ENCODE measurements around the gene SMURF1.

The SMURF1 gene

DNA sequence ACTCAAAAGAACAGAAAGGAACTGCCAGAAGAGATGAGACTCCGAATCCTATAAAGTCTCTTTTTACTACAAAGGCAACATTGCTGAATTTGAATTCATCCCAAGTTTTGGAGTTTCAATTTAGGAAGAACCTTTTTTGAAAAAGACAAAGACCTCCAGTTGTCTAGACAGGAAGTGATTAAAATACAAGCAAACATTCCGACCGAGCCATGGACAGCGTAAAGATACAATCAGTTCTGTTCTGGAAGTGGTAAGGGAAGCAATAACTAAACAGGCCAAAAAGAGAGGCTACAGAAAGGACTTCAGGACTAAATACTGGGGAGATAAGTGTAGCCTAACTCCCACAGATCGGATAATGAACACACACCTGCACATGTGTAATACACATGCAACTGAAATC is 101.0 kb downstream of the SMURF1 start:
- no peak for DNase-seq

- DNase-seq = no peak
Observed at GRCh38 chr7:99041526-99041925, 102.4 kb downstream of the SMURF1 start.

GRCh38 chr7:99040104-99040958 is 103.6 kb downstream of the SMURF1 start:
- DNase-seq = peak; percentile 25

DNA sequence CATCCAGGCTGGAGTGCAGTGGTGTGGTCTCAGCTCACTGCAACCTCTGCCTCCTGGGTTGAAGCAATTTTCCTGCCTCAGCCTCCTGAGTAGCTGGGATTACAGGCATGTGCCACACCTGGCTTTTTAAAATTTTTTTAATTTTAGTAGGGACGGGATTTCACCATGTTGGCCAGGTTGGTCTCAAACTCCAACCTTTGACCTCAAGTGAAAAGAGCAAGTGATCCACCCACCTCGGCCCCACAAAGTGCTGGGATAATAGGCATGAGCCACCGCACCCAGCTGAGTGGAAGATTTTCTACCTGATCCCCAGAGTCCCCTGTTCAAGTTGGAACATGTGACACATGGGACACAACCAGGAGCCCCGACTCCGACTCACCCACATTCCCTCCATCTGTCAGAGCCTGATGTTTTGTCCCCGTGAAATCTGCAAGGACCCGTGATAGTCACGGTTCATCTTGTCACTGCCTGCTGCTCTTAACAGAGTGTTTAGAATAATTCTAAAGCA is 104.5 kb downstream of the SMURF1 start:
- DNase-seq = no peak

GRCh38 chr7:99038086-99038855 is 105.6 kb downstream of the SMURF1 start:
- DNase-seq = no peak

DNA sequence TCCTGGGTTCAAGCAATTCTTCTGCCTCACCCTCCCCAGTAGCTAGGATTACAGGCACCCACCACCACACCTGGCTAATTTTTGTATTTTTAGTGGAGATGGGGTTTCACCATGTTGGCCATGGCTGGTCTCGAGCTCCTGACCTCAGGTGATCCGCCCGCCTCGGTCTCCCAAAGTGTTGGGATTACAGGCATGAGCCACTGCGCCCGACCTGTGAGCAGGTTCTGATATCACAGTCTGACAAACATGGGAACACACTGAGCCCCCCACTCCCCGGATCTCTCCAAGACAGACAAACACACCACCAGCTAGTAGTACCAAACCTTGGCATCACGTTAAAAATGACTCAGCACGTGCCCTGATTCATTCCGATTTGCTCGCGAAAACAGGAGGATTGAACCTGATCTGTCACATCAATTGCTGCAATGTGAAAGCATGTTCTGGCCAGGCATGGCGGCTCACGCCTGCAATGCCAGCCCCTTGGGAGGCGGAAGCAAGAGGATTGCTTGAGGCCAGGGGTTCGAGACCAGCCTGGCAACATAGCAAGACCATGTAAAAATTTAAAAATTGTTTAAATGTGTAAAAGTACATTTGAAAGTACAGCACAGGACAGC is 106.5 kb downstream of the SMURF1 start:
- no peak for DNase-seq

GRCh38 chr7:99036546-99037111 is 107.3 kb downstream of the SMURF1 start:
- DNase-seq = no peak

DNA sequence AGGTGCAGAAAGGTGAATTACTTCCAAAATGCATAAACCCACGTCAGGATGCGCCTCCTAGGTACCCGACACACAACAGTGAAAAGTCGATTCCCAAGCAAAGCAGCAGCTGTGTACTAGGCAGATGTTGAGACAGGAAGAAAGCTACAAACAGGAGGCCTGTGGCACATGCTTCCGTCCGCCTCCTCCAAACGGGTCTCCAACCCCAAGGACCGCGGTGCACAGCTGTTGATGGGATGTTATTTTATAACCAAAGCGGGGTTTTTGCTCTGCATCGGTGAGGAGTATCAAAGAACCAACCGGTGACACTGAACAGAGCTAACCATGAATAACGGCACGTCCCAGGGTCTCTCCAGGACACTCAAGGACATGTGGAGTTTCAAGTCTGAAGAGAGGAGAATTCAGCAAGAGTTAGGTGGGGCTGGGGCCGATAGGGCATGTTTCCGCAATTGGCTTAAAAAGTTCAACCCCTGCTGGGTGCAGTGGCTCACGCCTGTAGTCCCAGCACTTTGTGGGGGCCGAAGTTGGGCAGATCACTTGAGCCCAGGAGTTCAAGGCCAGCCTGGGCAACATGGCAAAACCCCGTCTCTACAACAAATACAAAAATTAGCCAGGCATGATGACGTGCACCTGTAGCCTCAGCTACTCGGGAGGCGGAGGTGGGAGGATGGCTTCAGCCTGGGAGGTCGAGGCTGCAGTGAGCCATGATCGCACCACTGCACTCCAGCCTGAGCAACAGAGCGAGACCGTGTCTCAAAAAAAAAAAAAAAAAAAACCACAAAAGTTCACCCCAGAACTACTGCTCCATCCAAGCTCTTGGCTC is 108.0 kb downstream of the SMURF1 start:
- DNase-seq = no peak

DNA sequence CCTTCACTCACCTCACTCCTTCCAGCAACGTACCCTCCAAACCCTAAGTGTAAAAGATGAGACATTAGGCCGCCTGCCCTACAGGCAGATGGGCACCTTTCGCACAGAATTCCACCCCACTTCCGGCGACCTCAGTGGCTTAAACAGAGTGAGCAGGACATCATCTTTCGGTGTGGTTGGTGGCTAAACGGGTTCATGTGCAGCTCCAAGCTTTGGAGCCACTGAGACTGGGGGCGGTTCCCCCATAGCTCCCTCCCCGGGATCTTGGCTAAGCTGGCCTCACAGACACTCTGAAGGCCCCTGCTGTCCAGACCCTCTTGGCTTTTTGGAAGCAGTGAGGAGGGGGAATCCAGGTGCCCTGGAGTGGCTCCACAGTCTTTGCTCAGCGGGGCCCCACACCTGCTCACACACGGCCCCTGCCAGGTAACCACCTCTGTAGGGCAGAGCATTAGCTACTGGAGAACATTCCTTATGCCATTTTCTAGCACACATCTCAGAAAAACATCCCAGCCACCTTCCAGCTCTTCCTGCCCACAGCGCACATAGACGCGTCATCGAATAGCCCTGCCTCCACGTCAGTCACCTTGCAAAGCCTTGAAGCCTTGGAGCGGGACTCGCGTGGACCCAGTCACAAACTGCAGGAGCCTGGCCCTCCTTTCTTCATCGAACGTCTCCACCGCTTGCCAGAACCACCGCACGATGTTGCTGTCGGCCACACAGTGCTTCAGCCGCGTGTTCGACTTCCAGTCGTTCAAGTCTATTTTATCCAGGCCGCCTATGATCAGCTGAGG is 108.8 kb downstream of the SMURF1 start:
- DNase-seq = no peak

- no peak for DNase-seq
Observed at GRCh38 chr7:99033765-99034164, 110.1 kb downstream of the SMURF1 start.

GRCh38 chr7:99032928-99033327 is 111.0 kb downstream of the SMURF1 start:
- no peak for DNase-seq

DNA sequence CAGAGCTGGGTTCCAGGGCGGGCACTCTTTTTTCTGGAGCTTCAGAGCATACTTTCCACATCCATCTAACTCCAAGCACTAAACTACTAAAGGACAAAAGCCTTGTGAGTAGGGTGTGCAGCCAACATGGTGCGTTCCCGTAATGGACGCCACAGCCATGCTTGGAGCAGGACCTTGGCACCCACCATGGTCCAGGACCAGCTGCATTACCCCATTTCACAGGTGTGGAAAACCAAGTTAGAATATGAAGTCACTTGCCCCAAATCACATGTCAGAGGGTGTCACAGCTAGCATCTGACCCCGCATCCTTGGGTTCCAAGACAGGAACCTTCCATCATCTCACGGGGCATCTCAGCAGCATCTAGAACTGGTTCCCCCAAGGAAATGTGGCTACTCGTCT is 112.4 kb downstream of the SMURF1 start:
- DNase-seq = no peak

- no peak for DNase-seq
Observed at GRCh38 chr7:99030951-99031350, 113.0 kb downstream of the SMURF1 start.

- DNase-seq = no peak
Observed at GRCh38 chr7:99030457-99030856, 113.5 kb downstream of the SMURF1 start.

DNA sequence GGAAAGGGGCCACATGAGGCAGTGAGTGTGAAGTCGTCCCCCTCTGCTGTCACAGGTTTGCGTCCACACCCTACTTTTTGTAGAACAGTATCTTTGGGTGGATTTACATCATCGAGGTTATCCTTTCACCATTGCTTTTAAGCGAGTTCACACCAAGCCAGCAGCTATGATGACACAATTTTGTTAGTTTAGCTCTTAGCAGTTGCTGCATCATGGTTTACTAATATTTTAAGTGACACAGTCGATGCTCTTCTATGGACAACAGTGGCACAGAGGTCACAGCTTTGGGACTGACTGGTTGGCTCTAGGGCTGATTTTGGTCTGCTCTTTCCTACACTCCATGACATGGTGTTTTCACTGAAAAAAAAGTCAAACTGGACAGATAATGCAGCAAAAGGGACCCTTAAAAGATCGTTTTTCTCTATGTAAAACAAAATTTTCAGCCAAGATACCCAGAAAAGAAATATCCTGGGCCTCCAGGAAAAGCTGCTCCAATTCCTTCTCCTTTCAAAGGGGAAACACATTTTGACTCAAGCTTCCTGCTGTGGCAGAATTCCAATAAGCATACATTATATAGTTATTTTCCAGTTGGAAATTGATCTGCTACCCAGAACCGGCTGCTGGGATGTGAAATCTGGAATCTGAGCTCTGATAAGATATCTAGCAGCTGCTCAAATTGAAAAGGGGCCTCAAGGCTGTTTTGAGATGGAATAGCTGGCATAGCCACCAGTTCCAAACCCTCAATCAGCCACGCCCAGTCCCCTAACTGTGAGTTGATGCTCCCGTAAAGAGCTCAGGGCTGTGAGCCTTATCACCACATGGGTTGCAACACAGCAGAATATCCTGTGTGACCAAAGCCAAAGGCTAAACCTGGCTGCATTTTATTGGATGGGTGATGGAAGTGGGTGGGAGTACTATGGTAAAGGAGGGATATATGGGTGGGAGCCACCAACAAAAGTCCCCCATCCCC is 114.2 kb downstream of the SMURF1 start:
- no peak for DNase-seq

- no peak for DNase-seq
Observed at GRCh38 chr7:99028261-99028973, 115.5 kb downstream of the SMURF1 start.

- no peak for DNase-seq
Observed at GRCh38 chr7:99027841-99028240, 116.1 kb downstream of the SMURF1 start.

- DNase-seq = no peak
Observed at GRCh38 chr7:99027241-99027640, 116.7 kb downstream of the SMURF1 start.

DNA sequence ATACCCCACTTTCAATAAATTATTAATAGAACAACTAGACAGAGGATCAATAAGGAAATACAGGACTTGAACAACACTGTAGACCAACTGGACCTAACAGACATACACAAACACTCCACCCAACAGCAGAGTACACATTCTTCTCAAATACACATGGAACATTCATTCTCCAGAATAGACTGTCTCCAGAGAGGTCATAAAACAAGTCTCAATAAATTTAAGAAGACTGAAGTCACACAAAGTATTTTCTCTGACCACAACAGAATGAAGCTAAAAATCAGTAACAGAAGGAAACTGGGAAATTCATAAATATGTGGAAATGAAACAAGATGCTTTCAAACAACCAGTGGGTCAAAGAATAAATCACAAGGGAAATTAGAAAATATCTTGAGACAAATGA is 119.8 kb downstream of the SMURF1 start:
- DNase-seq = no peak
